Tibial nerve (tissue), 4 donors: ENCODE results near the gene TMEM128. TPM values are rescaled to one million over a fixed set of nuclear protein-coding genes. Genes with fewer than 3 reads are reported as not detected.
"Not testable (repeated sequence)": the region's sequence is repeated elsewhere in the genome, so short reads cannot be mapped to it uniquely, and the experiment has no call there.

Experiments
- DNase-seq, 2 donors: peaks; one replicate each; pipeline ENCODE4 v3.0.0-alpha.2; 2019; ENCODE audit warnings: low spot score in 2 of 2
- H3K27ac ChIP-seq, 4 donors: fragments of 200-600 bp; sonication (generic) in 3 of 4; one replicate each; pipeline ENCODE4 v1.5.1; 2017 to 2019; ENCODE audit warnings: mild to moderate bottlenecking in 1 of 4
- H3K27me3 ChIP-seq, 2 donors: fragments of 200-600 bp; sonication (generic) in 1 of 2; one replicate each; pipeline versions ENCODE4 v1.5.1 to v1.6.0; 2017 to 2019
- H3K36me3 ChIP-seq, 3 donors: fragments of 200-600 bp; sonication (generic); one replicate each; pipeline ENCODE4 v1.5.1; 2018 to 2019
- H3K4me1 ChIP-seq, 4 donors: fragments of 200-600 bp; sonication (generic) in 3 of 4; one replicate each; pipeline ENCODE4 v1.5.1; 2017 to 2019
- H3K4me3 ChIP-seq, 4 donors: fragments of 200-600 bp; sonication (generic) in 3 of 4; one replicate each; pipeline ENCODE4 v1.5.1; 2017 to 2019; ENCODE audit warnings: mild to moderate bottlenecking in 1 of 4, moderate library complexity in 1 of 4
- H3K9me3 ChIP-seq, 4 donors: fragments of 200-600 bp; sonication (generic) in 3 of 4; one replicate each; pipeline ENCODE4 v1.5.1; 2017 to 2019
- EP300 ChIP-seq, 2 donors: sonication (generic); formaldehyde crosslinking; IDR thresholded peaks; one replicate each; pipeline ENCODE4 v1.6.1; 2017; ENCODE audit warnings: antibody characterized with exemption in 2 of 2, mild to moderate bottlenecking in 1 of 2
- POLR2A ChIP-seq, 2 donors: fragments of 450-650 bp; IDR thresholded peaks; one replicate each; pipeline ENCODE4 v1.6.1; 2017; ENCODE audit warnings: antibody characterized with exemption in 2 of 2, mild to moderate bottlenecking in 2 of 2, moderate library complexity in 2 of 2
- WGBS, 2 donors: methylation state at CpG; one replicate each; pipeline ENCODE4 v1.1.5; 2018; 5-methylcytosine and 5-hydroxymethylcytosine counted together
- total RNA-seq, 4 donors: library from RNA; depleted of rRNA; stranded (reverse); fragments of >200 nt; gene quantifications; one replicate each; pipeline ENCODE4 v1.1.0, GENCODE V29; 2016
- TF ChIP-seq, protein P1 (sequence below), 5 experiments: fragments of 200-600 bp in 3 of 5; fragments of 450-650 bp in 2 of 5; sonication (generic) in 3 of 5; IDR thresholded peaks; one replicate each; pipeline ENCODE4 v1.5.1; 2016 to 2019; ENCODE audit warnings: antibody characterized with exemption in 5 of 5, mild to moderate bottlenecking in 3 of 5, moderate library complexity in 2 of 5

The TMEM128 gene
- total RNA-seq, 4 donors from 2014 or later, result 13.3 to 36.5 (median 23.8) TPM

DNA sequence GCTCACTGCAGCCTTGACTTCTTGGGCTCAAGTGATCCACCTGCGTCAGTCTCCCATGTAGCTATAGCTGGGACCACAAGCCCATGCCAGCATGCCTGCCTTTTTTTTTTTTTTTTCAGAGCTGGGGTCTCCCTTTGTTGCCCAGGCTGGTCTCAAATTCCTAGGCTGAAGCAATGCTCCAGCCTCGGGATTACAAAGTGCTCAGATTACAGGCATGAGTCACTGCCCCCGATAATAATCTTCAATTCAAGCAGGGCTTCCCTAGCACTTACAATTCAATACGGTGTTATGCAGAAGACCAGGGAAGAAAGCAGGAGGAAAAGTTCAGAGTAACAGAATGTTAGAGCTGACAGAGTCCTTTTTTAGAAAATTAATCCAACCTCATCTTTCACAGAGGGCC is 47.4 kb downstream of the TMEM128 start:
- Histone ChIP-seq H3K4me1 (no peaks in the 10 kb centered on the region), H3K27me3 (no peaks in the 10 kb centered on the region), H3K4me3 (no peak overlapping the region), H3K9me3 (no peaks in the 10 kb centered on the region), H3K27ac (no peak overlapping the region), H3K36me3 (no peaks in the 10 kb centered on the region)
- TF ChIP-seq POLR2A (IDR thresholded peaks at IDR 0.05), result no peak
- TF ChIP-seq, protein P1, sequence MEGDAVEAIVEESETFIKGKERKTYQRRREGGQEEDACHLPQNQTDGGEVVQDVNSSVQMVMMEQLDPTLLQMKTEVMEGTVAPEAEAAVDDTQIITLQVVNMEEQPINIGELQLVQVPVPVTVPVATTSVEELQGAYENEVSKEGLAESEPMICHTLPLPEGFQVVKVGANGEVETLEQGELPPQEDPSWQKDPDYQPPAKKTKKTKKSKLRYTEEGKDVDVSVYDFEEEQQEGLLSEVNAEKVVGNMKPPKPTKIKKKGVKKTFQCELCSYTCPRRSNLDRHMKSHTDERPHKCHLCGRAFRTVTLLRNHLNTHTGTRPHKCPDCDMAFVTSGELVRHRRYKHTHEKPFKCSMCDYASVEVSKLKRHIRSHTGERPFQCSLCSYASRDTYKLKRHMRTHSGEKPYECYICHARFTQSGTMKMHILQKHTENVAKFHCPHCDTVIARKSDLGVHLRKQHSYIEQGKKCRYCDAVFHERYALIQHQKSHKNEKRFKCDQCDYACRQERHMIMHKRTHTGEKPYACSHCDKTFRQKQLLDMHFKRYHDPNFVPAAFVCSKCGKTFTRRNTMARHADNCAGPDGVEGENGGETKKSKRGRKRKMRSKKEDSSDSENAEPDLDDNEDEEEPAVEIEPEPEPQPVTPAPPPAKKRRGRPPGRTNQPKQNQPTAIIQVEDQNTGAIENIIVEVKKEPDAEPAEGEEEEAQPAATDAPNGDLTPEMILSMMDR (IDR thresholded peaks at IDR 0.05), result no peak
- TF ChIP-seq EP300 (IDR thresholded peaks at IDR 0.05), result no peak
- 37 to 49% methylated on average over 4 of the region's 4 CpGs for WGBS, 2 donors
- no peak for DNase-seq

DNA sequence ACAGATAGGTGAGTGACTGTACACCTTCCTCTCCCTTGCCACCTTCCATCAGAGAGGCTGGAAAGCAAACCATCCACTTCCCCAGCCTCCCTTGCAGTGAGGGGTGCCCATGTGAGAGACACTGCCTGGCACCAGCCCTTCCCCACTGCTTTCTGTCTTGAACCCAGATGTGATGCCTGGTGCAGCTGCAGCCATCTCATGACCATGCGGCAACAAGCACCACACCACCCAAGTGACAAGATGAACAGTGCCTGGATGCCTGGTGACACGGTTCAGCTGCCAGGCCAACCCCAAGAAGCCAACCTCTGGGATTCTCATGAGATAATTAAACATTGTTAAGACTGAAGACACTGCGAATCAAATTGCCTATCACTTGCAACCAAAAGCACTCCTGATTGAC is 52.7 kb downstream of the TMEM128 start:
- no peak for TF ChIP-seq EP300 (IDR thresholded peaks at IDR 0.05)
- no peak for TF ChIP-seq POLR2A (IDR thresholded peaks at IDR 0.05)
- TF ChIP-seq, protein P1 (IDR thresholded peaks at IDR 0.05), result no peak
- WGBS, 2 donors, result 93 to 98% methylated on average over 3 of the region's 3 CpGs
- Histone ChIP-seq H3K27me3 (no peaks in the 10 kb centered on the region), H3K9me3 (no peaks in the 10 kb centered on the region), H3K4me3 (no peak overlapping the region), H3K36me3 (no peaks in the 10 kb centered on the region), H3K27ac (no peak overlapping the region), H3K4me1 (no peaks in the 10 kb centered on the region)
- no peak for DNase-seq

DNA sequence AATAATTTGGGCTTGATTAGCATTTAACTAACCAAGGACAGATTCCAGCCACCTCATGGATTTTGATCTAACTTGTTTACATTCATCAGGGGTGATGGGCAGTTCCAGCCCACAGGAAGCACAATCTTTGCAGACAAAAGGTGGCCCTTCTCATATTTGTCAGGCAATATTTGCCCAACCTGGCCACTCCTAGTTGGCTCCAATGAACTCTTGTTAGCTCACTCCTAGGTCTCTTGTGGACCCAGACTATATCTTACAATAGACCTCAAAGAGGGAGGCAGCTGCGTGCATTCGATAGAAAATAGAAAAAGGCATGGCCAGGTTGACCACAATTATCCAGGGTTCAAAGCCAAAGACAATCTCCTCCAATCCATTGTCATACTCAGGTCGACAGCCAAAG is 59.5 kb downstream of the TMEM128 start:
- not testable (repeated sequence) for H3K27me3 ChIP-seq, H3K36me3 ChIP-seq, H3K4me3 ChIP-seq, DNase-seq, H3K9me3 ChIP-seq, H3K27ac ChIP-seq, H3K4me1 ChIP-seq
- 87% methylated on average over 3 of the region's 3 CpGs for WGBS, 2 donors

Other genes with a start within 250 kb of the TMEM128 start
- gene OTOP1, start 21.3 kb downstream of the TMEM128 start, total RNA-seq, result not detected
- 10 to 100 TPM in 3 of 4 donors, 1 to 10 TPM in 1; 4.7 to 16.1 (median 10.3) TPM for gene LYAR, start 41.9 kb upstream of the TMEM128 start, total RNA-seq
- 10 to 100 TPM in 2 of 4 donors, 1 to 10 TPM in 2; 5.1 to 28.4 (median 10.1) TPM for gene ZBTB49, start 42.0 kb upstream of the TMEM128 start, total RNA-seq
- 1 to 10 TPM in 3 of 4 donors, under 1 TPM in 1; 0.44 to 6.5 (median 3.6) TPM for gene NSG1, start 138.9 kb upstream of the TMEM128 start, total RNA-seq